GM12891 (cell line): Measurements from ENCODE around the gene ALDH3B2.
"Not testable (repeated sequence)": the region's sequence is repeated elsewhere in the genome, so short reads cannot be mapped to it uniquely, and the experiment has no call there.

Experiments used
- DNase-seq: peaks from one replicate; pipeline ENCODE4 v3.0.0; 2011; ENCODE audit warnings: low spot score; ENCODE audit not compliant: insufficient read length
- FAIRE-seq: peaks from 2 replicates; lab custom pipeline; 2011; peaks lifted over from hg19 to GRCh38; lab: Jason Lieb, UNC
- PAX5 ChIP-seq: IDR thresholded peaks from 2 replicates; pipeline ENCODE4 v1.6.1; 2011; ENCODE audit warnings: low read length, moderate library complexity, mild to moderate bottlenecking; ENCODE audit not compliant: insufficient read depth, severe bottlenecking
- POLR2A ChIP-seq: IDR thresholded peaks from 2 replicates; pipeline ENCODE4 v1.6.1; 2011; ENCODE audit warnings: low read depth, low read length, control low read depth
- POLR2AphosphoS5 ChIP-seq: IDR thresholded peaks from 2 replicates; pipeline ENCODE4 v1.6.1; 2011; ENCODE audit warnings: low read depth, low read length, control low read depth
- POU2F2 ChIP-seq: IDR thresholded peaks from 2 replicates; pipeline ENCODE4 v1.6.1; 2011; ENCODE audit warnings: low read depth, mild to moderate bottlenecking, control low read depth, low read length, moderate library complexity
- SPI1 ChIP-seq: IDR thresholded peaks from 2 replicates; pipeline ENCODE4 v1.6.1; 2011; ENCODE audit warnings: low read depth, low read length, control low read depth
- TAF1 ChIP-seq: IDR thresholded peaks from 2 replicates; pipeline ENCODE4 v1.6.1; 2011; ENCODE audit warnings: low read depth, low read length, control low read depth

Gene ALDH3B2

GRCh38 chr11:67640021-67640757, 34.2 kb downstream of the ALDH3B2 start:
- DNase-seq (no peak), FAIRE-seq (peak; percentile 81)
- TF ChIP-seq POLR2A (no peak), POU2F2 (no peak), SPI1 (no peak), PAX5 (no peak), TAF1 (no peak), POLR2AphosphoS5 (no peak)

DNA sequence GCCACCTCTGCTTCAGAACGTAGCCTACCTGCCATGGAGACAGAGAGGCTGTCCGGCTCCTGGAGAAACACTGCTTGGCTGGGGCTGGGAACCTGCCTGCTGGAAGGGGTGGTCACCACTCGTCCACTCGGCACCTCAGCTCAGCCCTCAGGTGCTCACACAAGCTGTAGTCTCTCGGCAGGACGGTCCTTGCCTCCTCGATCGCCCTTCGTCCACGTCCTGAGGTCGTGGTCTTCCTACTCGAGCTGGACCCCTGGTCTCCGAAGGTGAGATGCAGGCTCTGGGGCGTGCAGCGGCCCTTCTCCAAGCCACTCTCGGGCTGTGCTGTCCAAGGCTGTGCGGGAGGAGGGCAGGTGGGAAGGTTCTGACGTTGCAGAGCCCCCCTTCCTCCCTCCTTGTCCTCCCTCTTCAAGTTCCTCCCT, 35.0 kb downstream of the ALDH3B2 start, which contains the start of gene TBX10:
Gene TBX10 (minus strand): TSS at position 326 of the 422 bp plus-strand sequence. CDS start 291 bp downstream, at position 35.
- TF ChIP-seq PAX5 (no peak), SPI1 (no peak), POLR2A (no peak), POLR2AphosphoS5 (no peak), POU2F2 (no peak), TAF1 (no peak)
- DNase-seq (no peak), FAIRE-seq (no peak)

DNA sequence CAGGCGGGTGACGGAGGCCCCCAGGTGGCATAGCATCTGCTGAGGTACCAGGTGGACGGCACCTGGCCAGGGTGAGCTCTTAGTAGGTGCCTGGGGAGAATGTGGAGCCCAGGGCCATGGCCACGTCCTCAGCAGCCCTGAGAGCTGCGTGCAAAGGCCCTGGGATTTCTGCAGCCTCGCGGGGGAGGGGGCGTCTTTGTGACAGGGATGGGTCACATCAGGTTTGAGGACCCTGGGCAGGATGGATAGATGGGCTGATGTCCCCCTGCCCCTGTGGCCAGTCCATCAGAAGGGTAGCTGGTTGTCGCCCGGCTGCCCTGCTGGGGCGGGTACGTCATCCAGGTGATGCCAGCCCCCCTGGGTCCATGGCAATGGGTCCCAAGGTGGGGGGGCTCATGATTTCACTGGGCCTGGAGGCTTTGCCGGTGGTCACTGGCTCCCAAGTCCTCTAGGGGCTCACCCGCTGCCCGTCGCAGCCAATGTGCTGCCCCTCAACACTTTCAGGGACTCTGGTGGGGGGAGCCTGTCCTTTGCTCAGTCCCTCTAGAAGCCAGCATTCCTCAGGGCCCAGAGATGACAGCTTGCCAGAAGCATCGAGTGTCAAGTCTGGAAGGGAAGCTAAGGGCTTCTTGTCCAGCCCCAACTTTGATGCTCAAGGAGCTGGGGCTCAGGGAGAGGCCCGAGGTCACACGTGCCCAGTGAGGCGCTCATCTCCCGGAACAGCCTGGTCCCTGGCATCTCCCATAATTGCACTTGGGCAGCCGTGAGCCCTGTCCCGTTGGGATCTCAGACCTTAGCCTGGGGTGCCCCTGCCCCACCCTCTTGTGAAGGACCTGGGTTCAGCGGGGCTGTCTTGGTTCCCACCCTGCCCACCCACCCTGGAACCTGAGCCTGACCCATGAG, 35.6 kb downstream of the ALDH3B2 start:
- no peak for FAIRE-seq
- no peak for DNase-seq
- no peak for TF ChIP-seq POU2F2

DNA sequence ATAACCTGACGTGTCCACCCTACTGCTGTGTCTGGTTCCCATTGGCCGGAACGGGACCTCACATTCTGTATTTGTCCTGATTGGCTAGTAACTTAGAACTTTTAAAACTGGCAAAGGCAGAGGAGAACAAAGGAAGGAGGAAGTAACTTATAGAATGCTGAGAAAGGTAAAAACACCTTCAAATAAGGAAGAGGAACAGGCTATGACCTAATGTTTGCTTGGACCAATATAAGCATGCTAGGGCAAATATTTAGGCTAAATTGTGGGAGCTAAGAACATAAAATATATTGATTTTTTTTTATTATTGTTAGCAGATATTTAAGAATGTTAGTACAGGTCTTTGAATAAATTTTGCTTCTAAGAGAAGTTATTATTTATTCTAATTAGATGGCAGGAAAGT, 37.0 kb downstream of the ALDH3B2 start:
- DNase-seq, FAIRE-seq: not testable (repeated sequence)

DNA sequence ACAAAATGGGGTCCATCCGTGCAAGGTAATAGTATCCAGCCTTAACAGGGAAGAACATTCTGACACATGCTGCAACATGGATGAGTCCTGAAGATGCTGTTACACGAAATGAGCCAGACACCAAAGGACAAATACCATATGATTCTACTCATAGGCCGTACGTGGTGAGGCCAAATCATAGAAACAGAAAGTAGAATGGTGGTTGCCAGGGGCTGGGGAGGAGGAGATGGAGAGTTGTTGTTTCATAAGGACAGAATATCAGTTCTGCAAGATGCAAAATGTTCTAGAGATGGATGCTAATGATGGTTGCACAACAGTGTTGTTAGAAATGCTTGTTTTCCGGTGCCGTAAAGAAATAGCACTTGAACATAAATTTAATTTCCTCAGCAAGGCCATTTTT, 37.5 kb downstream of the ALDH3B2 start:
- no peak for TF ChIP-seq POLR2A
- no peak for TF ChIP-seq PAX5
- TF ChIP-seq POLR2AphosphoS5, result no peak
- no peak for TF ChIP-seq SPI1
- FAIRE-seq, result peak; percentile 80
- DNase-seq, result no peak

- no peak for TF ChIP-seq SPI1
- no peak for TF ChIP-seq TAF1
- no peak for TF ChIP-seq POU2F2
- DNase-seq (no peak), FAIRE-seq (no peak)
These were observed 39.2 kb downstream of the ALDH3B2 start for GRCh38 chr11:67635231-67635521.

GRCh38 chr11:67634366-67635230, 39.8 kb downstream of the ALDH3B2 start:
- no peak for FAIRE-seq
- no peak for DNase-seq
- TF ChIP-seq POLR2A (no peak), PAX5 (no peak), TAF1 (no peak), POLR2AphosphoS5 (no peak), POU2F2 (no peak)

- no peak for TF ChIP-seq POLR2A
- TF ChIP-seq PAX5, result no peak
- TF ChIP-seq TAF1, result no peak
- no peak for TF ChIP-seq POLR2AphosphoS5
- FAIRE-seq (no peak), DNase-seq (no peak)
These were observed 40.6 kb downstream of the ALDH3B2 start for GRCh38 chr11:67633758-67634365.

- DNase-seq (no peak), FAIRE-seq (no peak)
- TF ChIP-seq PAX5, result no peak
- no peak for TF ChIP-seq TAF1
- no peak for TF ChIP-seq POLR2A
- TF ChIP-seq POLR2AphosphoS5, result no peak
These were observed 41.3 kb downstream of the ALDH3B2 start for GRCh38 chr11:67632982-67633755.
